ENCODE data around the gene PLAC1. TPM values are rescaled to one million over a fixed set of nuclear protein-coding genes. Genes with fewer than 3 reads are reported as not detected.

PLAC1 gene
- total and polyA plus RNA-seq, 2 of the 13 experiments (the other 11 are each of a cell fraction or from before 2014, with no cell fraction given): 0.40 to 2.7 TPM

DNA sequence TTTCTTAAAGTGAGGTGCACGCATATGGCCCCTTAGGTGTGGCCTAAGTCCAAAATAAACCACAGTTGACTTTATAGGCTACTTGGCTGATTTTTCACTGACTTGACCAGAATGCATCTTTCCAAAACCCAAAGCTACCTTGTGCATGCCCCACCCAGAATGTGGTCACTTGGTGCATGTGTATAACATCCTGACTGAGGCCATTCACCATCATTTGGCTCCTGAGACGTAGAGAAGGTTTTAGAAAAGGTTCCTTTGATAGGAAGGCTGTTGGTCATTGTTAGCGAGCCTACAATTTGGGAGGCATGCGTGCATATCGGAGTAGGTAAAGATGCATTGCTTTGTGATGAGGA lies 84.6 kb downstream of the PLAC1 start:
- no peaks in the 10 kb centered on the region for H3K79me2 ChIP-seq (ENCODE audit: insufficient read depth, low read length)
- no peaks in the 10 kb centered on the region for H4K20me1 ChIP-seq (ENCODE audit: insufficient read depth, low read length)
- in situ Hi-C loops (cut with HindIII; ENCODE audit: extremely low pct_ligation_motif_present, low pct_unique_long_range_greater_than_20kb): no loop called here
- FAIRE-seq (no peak), DNase-seq (ENCODE audit: low spot score) (no peak), ATAC-seq (no peak)
- intact Hi-C loops (cut with micrococcal nuclease; ENCODE audit: unreplicated experiment): no loop called here
- H2AFZ ChIP-seq (ENCODE audit: low read length): no peak overlapping the region
- no peak overlapping the region for H3K9ac ChIP-seq (ENCODE audit: insufficient read depth, low read depth, low read length)
- H3K4me3 ChIP-seq (replicated peaks in 1 of 3; ENCODE audit: insufficient read depth in 1 of 3, low read depth in 2 of 3, low read length in 3 of 3): no peak overlapping the region
- no TSS peak for BruUV-seq (replicated peaks)
- POLR2A ChIA-PET: no interaction called here
- CTCF ChIA-PET (ENCODE audit: low intra/inter-chr PET ratio, low total read pairs): no interaction called here
- no peak overlapping the region for H3K4me2 ChIP-seq (ENCODE audit: low read depth, low read length)
- no peak overlapping the region for H3K27ac ChIP-seq (ENCODE audit: extremely low read length, insufficient read depth, low read length)
- H3K27me3 ChIP-seq (ENCODE audit: control insufficient read depth in 1 of 2, insufficient read depth in 2 of 2, low read length in 2 of 2): no peaks in the 10 kb centered on the region
- 56% methylated on average over 5 of the region's 5 CpGs for WGBS (ENCODE audit: low lambda C conversion rate)
- no peaks in the 10 kb centered on the region for H3K36me3 ChIP-seq (replicated peaks in 1 of 2; ENCODE audit: control insufficient read depth in 1 of 2, insufficient read depth in 2 of 2, low read length in 2 of 2)
- H3K4me1 ChIP-seq (ENCODE audit: insufficient read depth, low read length): peaks cover 11% of the 10 kb centered on the region; the same call in 1 of the 2 replicates
- no peaks in the 10 kb centered on the region for H3K9me3 ChIP-seq (ENCODE audit: low read length)
- TF ChIP-seq RORA (CRISPR knock-in tag; IDR thresholded peaks at IDR 0.05) (no peak), HDAC2 (CRISPR knock-in tag; IDR thresholded peaks at IDR 0.05) (no peak), ZNF75D (CRISPR knock-in tag; IDR thresholded peaks at IDR 0.05; ENCODE audit: borderline replicate concordance) (no peak), MAZ (IDR thresholded peaks at IDR 0.05; ENCODE audit: borderline replicate concordance, low read depth, low read length) (no peak), MAZ (CRISPR knock-in tag; IDR thresholded peaks at IDR 0.05; ENCODE audit: low read depth) (no peak), LCORL (IDR thresholded peaks at IDR 0.05) (no peak), LCORL (CRISPR knock-in tag; IDR thresholded peaks at IDR 0.05) (no peak), MIXL1 (CRISPR knock-in tag; IDR thresholded peaks at IDR 0.05) (no peak), ARID5B (CRISPR knock-in tag; IDR thresholded peaks at IDR 0.05) (no peak), HES4 (CRISPR knock-in tag; IDR thresholded peaks at IDR 0.05; ENCODE audit: borderline replicate concordance) (no peak), ZSCAN29 (CRISPR knock-in tag; conservative IDR thresholded peaks at IDR 0.05) (no peak), ZNF563 (CRISPR knock-in tag; IDR thresholded peaks at IDR 0.05) (no peak), ZNF296 (CRISPR knock-in tag; conservative IDR thresholded peaks at IDR 0.05) (no peak), ZNF383 (CRISPR knock-in tag; IDR thresholded peaks at IDR 0.05; ENCODE audit: borderline replicate concordance) (no peak)
- TF ChIP-seq, protein P1, sequence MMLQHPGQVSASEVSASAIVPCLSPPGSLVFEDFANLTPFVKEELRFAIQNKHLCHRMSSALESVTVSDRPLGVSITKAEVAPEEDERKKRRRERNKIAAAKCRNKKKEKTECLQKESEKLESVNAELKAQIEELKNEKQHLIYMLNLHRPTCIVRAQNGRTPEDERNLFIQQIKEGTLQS (CRISPR knock-in tag; IDR thresholded peaks at IDR 0.05): no peak
- TF ChIP-seq, protein P2, sequence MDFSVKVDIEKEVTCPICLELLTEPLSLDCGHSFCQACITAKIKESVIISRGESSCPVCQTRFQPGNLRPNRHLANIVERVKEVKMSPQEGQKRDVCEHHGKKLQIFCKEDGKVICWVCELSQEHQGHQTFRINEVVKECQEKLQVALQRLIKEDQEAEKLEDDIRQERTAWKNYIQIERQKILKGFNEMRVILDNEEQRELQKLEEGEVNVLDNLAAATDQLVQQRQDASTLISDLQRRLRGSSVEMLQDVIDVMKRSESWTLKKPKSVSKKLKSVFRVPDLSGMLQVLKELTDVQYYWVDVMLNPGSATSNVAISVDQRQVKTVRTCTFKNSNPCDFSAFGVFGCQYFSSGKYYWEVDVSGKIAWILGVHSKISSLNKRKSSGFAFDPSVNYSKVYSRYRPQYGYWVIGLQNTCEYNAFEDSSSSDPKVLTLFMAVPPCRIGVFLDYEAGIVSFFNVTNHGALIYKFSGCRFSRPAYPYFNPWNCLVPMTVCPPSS (IDR thresholded peaks at IDR 0.05): no peak
- TF ChIP-seq, protein P3, sequence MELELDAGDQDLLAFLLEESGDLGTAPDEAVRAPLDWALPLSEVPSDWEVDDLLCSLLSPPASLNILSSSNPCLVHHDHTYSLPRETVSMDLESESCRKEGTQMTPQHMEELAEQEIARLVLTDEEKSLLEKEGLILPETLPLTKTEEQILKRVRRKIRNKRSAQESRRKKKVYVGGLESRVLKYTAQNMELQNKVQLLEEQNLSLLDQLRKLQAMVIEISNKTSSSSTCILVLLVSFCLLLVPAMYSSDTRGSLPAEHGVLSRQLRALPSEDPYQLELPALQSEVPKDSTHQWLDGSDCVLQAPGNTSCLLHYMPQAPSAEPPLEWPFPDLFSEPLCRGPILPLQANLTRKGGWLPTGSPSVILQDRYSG (CRISPR knock-in tag; IDR thresholded peaks at IDR 0.05): no peak

All from HepG2 (cell line).